HepG2 (cell line): Measurements from ENCODE around the gene ASTN2. TPM values are rescaled to one million over a fixed set of nuclear protein-coding genes. Genes with fewer than 3 reads are reported as not detected.

ENCODE experiments used
- ATF2 ChIP-seq: sonication (generic); formaldehyde crosslinking; IDR thresholded peaks from 2 replicates; pipeline ENCODE4 v1.4.0; 2020; ENCODE audit warnings: missing genetic modification reagents
- FOXP4 ChIP-seq: sonication (generic); formaldehyde crosslinking; IDR thresholded peaks from 2 replicates; pipeline ENCODE4 v1.4.0; 2020; ENCODE audit warnings: missing genetic modification reagents
- GRHL1 ChIP-seq: sonication (generic); formaldehyde crosslinking; conservative IDR thresholded peaks from 2 replicates; pipeline ENCODE4 v1.8.0; 2022; ENCODE audit warnings: missing genetic modification reagents
- HDAC2 ChIP-seq: sonication (generic); formaldehyde crosslinking; IDR thresholded peaks from 2 replicates; pipeline ENCODE4 v1.4.0; 2020; ENCODE audit warnings: missing genetic modification reagents
- JUND ChIP-seq: sonication (generic); formaldehyde crosslinking; IDR thresholded peaks from 2 replicates; pipeline ENCODE4 v1.8.0; 2022; ENCODE audit warnings: mild to moderate bottlenecking, missing genetic modification reagents
- MAZ ChIP-seq, 2 experiments: sonication (generic) in 1 of 2; formaldehyde crosslinking in 1 of 2; IDR thresholded peaks; 2 replicates each; pipeline versions ENCODE4 v1.5.0 to v1.6.1; 2012 to 2020; ENCODE audit warnings: low read depth in 2 of 2, mild to moderate bottlenecking in 2 of 2, borderline replicate concordance in 1 of 2, improper control_type of control experiment in 1 of 2, low read length in 1 of 2, missing genetic modification reagents in 1 of 2, moderate library complexity in 1 of 2
- NFIB ChIP-seq: sonication (generic); formaldehyde crosslinking; IDR thresholded peaks from 2 replicates; pipeline ENCODE4 v1.9.0; 2021; ENCODE audit warnings: missing genetic modification reagents, mild to moderate bottlenecking, borderline replicate concordance
- NR2F1 ChIP-seq, 2 experiments: fragments of 450-650 bp in 1 of 2; formaldehyde crosslinking in 1 of 2; IDR thresholded peaks; 2 replicates each; pipeline versions ENCODE4 v1.5.0 to v1.6.1; 2016 to 2020; ENCODE audit warnings: mild to moderate bottlenecking in 1 of 2, missing compliant biosample characterization in 1 of 2, missing genetic modification reagents in 1 of 2, moderate library complexity in 1 of 2
- SAP130 ChIP-seq: IDR thresholded peaks from 2 replicates; pipeline ENCODE4 v1.6.1; 2016; ENCODE audit warnings: low read depth
- TBL1XR1 ChIP-seq: fragments of 150-350 bp; IDR thresholded peaks from 2 replicates; pipeline ENCODE4 v1.6.1; 2014; ENCODE audit warnings: borderline replicate concordance, low read length; ENCODE audit not compliant: partially characterized antibody
- THYN1 ChIP-seq: sonication (generic); formaldehyde crosslinking; IDR thresholded peaks from 2 replicates; pipeline ENCODE4 v1.8.1; 2023; ENCODE audit warnings: low read depth, mild to moderate bottlenecking, moderate library complexity, missing genetic modification reagents, borderline replicate concordance
- ZNF12 ChIP-seq: sonication (generic); formaldehyde crosslinking; IDR thresholded peaks from 2 replicates; pipeline ENCODE4 v1.5.0; 2020; ENCODE audit warnings: missing genetic modification reagents
- ZNF510 ChIP-seq: sonication (generic); formaldehyde crosslinking; IDR thresholded peaks from 2 replicates; pipeline ENCODE4 v1.4.0; 2020; ENCODE audit warnings: low read depth, mild to moderate bottlenecking, missing genetic modification reagents
- ZNF570 ChIP-seq: sonication (generic); formaldehyde crosslinking; IDR thresholded peaks from 2 replicates; pipeline ENCODE4 v1.4.0; 2020; ENCODE audit warnings: mild to moderate bottlenecking, missing genetic modification reagents, borderline replicate concordance
- ZNF724P ChIP-seq: sonication (generic); formaldehyde crosslinking; IDR thresholded peaks from 2 replicates; pipeline ENCODE4 v1.8.0; 2022; ENCODE audit warnings: missing genetic modification reagents, borderline replicate concordance
- ZNF850 ChIP-seq: sonication (generic); formaldehyde crosslinking; conservative IDR thresholded peaks from 2 replicates; pipeline ENCODE4 v1.9.0; 2021; ENCODE audit warnings: mild to moderate bottlenecking, missing genetic modification reagents
- polyA plus RNA-seq, 8 experiments: library from polyadenylated mRNA; depleted of rRNA in 3 of 8; stranded (reverse) in 7 of 8; unstranded in 1 of 8; fragments of >200 nt; fragmentation: Illumina TruSeq in 4 of 8; extraction: Trizol in 4 of 8; gene quantifications; 2 replicates each; pipeline versions ENCODE4 v1.2.1 to v1.2.3, GENCODE V29; 2011 to 2016; ENCODE audit warnings: low read depth in 4 of 8, missing spikeins in 1 of 8, mixed read lengths in 1 of 8; ENCODE audit not compliant: insufficient read depth in 1 of 8
- total RNA-seq, 5 experiments: library from RNA; depleted of rRNA; stranded (reverse); fragments of >200 nt; fragmentation: Illumina TruSeq; extraction: Trizol; gene quantifications; 2 replicates each; pipeline ENCODE4 v1.2.3, GENCODE V29; 2016; ENCODE audit warnings: low read depth in 1 of 5
- TF ChIP-seq, protein P1 (sequence below): sonication (generic); formaldehyde crosslinking; IDR thresholded peaks from 2 replicates; pipeline ENCODE4 v1.5.0; 2020; ENCODE audit warnings: mild to moderate bottlenecking, missing genetic modification reagents
- TF ChIP-seq, protein P2 (sequence below): sonication (generic); formaldehyde crosslinking; IDR thresholded peaks from 2 replicates; pipeline ENCODE4 v1.4.0; 2020; ENCODE audit warnings: missing genetic modification reagents
- TF ChIP-seq, protein P3 (sequence below): IDR thresholded peaks from 2 replicates; pipeline ENCODE4 v1.6.1; 2018; ENCODE audit warnings: missing genetic modification reagents, mild to moderate bottlenecking, missing compliant biosample characterization

Gene ASTN2
- total and polyA plus RNA-seq, 2 of the 13 experiments (the other 11 are each of a cell fraction or from before 2014, with no cell fraction given), result 5.2 to 13.5 TPM

- TF ChIP-seq GRHL1 (CRISPR knock-in tag) (no peak), ZNF12 (CRISPR knock-in tag) (no peak), ZNF510 (CRISPR knock-in tag) (0 out of 2 replicates have a peak, but pooled peaks have one; percentile 48), ATF2 (no peak), SAP130 (CRISPR knock-in tag) (no peak), THYN1 (CRISPR knock-in tag) (no peak), HDAC2 (CRISPR knock-in tag) (no peak; the same call in 1 of the 2 replicates), ZNF850 (CRISPR knock-in tag) (no peak), MAZ (IDR thresholded peaks at IDR 0.05; ENCODE audit: borderline replicate concordance, low read depth, low read length) (no peak), MAZ (CRISPR knock-in tag; IDR thresholded peaks at IDR 0.05; ENCODE audit: low read depth) (no peak), TBL1XR1 (no peak), NR2F1 (CRISPR knock-in tag; IDR thresholded peaks at IDR 0.05) (0 out of 4 replicates have a peak, but pooled peaks of 1 of the 2 experiments have one; percentile 15), JUND (CRISPR knock-in tag) (no peak), NFIB (CRISPR knock-in tag) (no peak), FOXP4 (CRISPR knock-in tag) (no peak), ZNF570 (CRISPR knock-in tag) (no peak), ZNF724P (CRISPR knock-in tag) (no peak)
- TF ChIP-seq, protein P1, sequence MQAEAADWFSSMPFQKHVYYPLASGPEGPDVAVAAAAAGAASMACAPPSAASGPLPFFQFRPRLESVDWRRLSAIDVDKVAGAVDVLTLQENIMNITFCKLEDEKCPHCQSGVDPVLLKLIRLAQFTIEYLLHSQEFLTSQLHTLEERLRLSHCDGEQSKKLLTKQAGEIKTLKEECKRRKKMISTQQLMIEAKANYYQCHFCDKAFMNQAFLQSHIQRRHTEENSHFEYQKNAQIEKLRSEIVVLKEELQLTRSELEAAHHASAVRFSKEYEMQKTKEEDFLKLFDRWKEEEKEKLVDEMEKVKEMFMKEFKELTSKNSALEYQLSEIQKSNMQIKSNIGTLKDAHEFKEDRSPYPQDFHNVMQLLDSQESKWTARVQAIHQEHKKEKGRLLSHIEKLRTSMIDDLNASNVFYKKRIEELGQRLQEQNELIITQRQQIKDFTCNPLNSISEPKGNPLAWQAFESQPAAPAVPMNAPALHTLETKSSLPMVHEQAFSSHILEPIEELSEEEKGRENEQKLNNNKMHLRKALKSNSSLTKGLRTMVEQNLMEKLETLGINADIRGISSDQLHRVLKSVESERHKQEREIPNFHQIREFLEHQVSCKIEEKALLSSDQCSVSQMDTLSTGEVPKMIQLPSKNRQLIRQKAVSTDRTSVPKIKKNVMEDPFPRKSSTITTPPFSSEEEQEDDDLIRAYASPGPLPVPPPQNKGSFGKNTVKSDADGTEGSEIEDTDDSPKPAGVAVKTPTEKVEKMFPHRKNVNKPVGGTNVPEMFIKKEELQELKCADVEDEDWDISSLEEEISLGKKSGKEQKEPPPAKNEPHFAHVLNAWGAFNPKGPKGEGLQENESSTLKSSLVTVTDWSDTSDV (CRISPR knock-in tag), result no peak
- TF ChIP-seq, protein P2, sequence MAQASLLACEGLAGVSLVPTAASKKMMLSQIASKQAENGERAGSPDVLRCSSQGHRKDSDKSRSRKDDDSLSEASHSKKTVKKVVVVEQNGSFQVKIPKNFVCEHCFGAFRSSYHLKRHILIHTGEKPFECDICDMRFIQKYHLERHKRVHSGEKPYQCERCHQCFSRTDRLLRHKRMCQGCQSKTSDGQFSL (CRISPR knock-in tag), result no peak
- TF ChIP-seq, protein P3, sequence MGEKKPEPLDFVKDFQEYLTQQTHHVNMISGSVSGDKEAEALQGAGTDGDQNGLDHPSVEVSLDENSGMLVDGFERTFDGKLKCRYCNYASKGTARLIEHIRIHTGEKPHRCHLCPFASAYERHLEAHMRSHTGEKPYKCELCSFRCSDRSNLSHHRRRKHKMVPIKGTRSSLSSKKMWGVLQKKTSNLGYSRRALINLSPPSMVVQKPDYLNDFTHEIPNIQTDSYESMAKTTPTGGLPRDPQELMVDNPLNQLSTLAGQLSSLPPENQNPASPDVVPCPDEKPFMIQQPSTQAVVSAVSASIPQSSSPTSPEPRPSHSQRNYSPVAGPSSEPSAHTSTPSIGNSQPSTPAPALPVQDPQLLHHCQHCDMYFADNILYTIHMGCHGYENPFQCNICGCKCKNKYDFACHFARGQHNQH, result peak; percentile 53; the same call in 1 of the 2 replicates
Observed at GRCh38 chr9:116572095-116572748, 842.6 kb downstream of the ASTN2 start (continued).
